Keratinocyte (primary cell): ENCODE data around the gene MLLT3. TPM values are rescaled to one million over a fixed set of nuclear protein-coding genes. Genes with fewer than 3 reads are reported as not detected.

Experiments
- DNase-seq: peaks from one replicate; pipeline ENCODE4 v3.0.0-alpha.2; 2011; ENCODE audit warnings: low read depth, missing footprints, low spot score
- FAIRE-seq: peaks from 2 replicates; lab custom pipeline; 2011; peaks lifted over from hg19 to GRCh38; lab: Jason Lieb, UNC
- H2AFZ ChIP-seq: 2 replicates; pipeline ENCODE4 v1.6.0; 2012; ENCODE audit warnings: low read length, control low read depth, inconsistent platforms; ENCODE audit not compliant: control insufficient read depth
- H3K27ac ChIP-seq: 2 replicates; pipeline ENCODE4 v1.5.1; 2011; ENCODE audit warnings: low read length; ENCODE audit not compliant: control insufficient read depth, insufficient read depth
- H3K27me3 ChIP-seq: 3 replicates; pipeline ENCODE4 v1.6.0; 2011; ENCODE audit warnings: low read length; ENCODE audit not compliant: control insufficient read depth, insufficient read depth; ENCODE audit errors: extremely low read depth
- H3K36me3 ChIP-seq, 2 experiments: 2 replicates in 1 of 2; 3 replicates in 1 of 2; pipeline ENCODE4 v1.5.1; 2011; ENCODE audit warnings: low read length in 2 of 2, mild to moderate bottlenecking in 1 of 2; ENCODE audit not compliant: control insufficient read depth in 2 of 2, insufficient read depth in 2 of 2; ENCODE audit errors: extremely low read depth in 1 of 2
- H3K4me1 ChIP-seq: 3 replicates; pipeline ENCODE4 v1.5.1; 2011; ENCODE audit warnings: low read length; ENCODE audit not compliant: control insufficient read depth, insufficient read depth; ENCODE audit errors: extremely low read depth
- H3K4me2 ChIP-seq: 3 replicates; pipeline ENCODE4 v1.6.0; 2011; ENCODE audit warnings: low read depth, low read length; ENCODE audit not compliant: control insufficient read depth, insufficient read depth; ENCODE audit errors: extremely low read depth
- H3K4me3 ChIP-seq, 3 experiments: fragments of 200-600 bp in 1 of 3; sonication (generic) in 1 of 3; 2 replicates in 2 of 3; 3 replicates in 1 of 3; pipeline ENCODE4 v1.5.1; 2011 to 2016; ENCODE audit warnings: low read length in 3 of 3, mild to moderate bottlenecking in 3 of 3, control low read depth in 2 of 3, inconsistent platforms in 1 of 3, low read depth in 1 of 3, mixed read lengths in 1 of 3, mixed run types in 1 of 3, moderate library complexity in 1 of 3; ENCODE audit not compliant: control insufficient read depth in 2 of 3, insufficient read depth in 2 of 3; ENCODE audit errors: extremely low read depth in 1 of 3
- H3K79me2 ChIP-seq: 2 replicates; pipeline ENCODE4 v1.6.0; 2012; ENCODE audit warnings: low read length; ENCODE audit not compliant: control insufficient read depth, insufficient read depth
- H3K9ac ChIP-seq: 3 replicates; pipeline ENCODE4 v1.6.0; 2011; ENCODE audit warnings: low read length; ENCODE audit not compliant: control insufficient read depth, insufficient read depth; ENCODE audit errors: extremely low read depth
- H3K9me1 ChIP-seq: 3 replicates; pipeline ENCODE4 v1.6.0; 2011; ENCODE audit warnings: low read length; ENCODE audit not compliant: control insufficient read depth, insufficient read depth; ENCODE audit errors: extremely low read depth
- H3K9me3 ChIP-seq: 2 replicates; pipeline ENCODE4 v1.5.1; 2012; ENCODE audit warnings: low read depth, low read length; ENCODE audit not compliant: control insufficient read depth
- H4K20me1 ChIP-seq: 3 replicates; pipeline ENCODE4 v1.6.0; 2011; ENCODE audit warnings: low read length; ENCODE audit not compliant: control insufficient read depth, insufficient read depth; ENCODE audit errors: extremely low read depth
- EZH2 ChIP-seq: IDR thresholded peaks from one replicate; pipeline ENCODE4 v1.6.1; 2012; ENCODE audit warnings: inconsistent platforms, mild to moderate bottlenecking, low read length, moderate library complexity
- dilution Hi-C: fragments of 300-500 bp; cut with MboI; formaldehyde crosslinking; loops from one replicate; pipeline ENCODE4 v1.7.0; 2020; ENCODE audit warnings: low sequenced_read_pairs; ENCODE audit not compliant: extremely low pct_ligation_motif_present
- polyA plus RNA-seq, 5 experiments: library from polyadenylated mRNA; depleted of rRNA in 3 of 5; stranded (reverse) in 3 of 5; stranded (forward) in 1 of 5; unstranded in 1 of 5; fragments of >200 nt; gene quantifications; 1 replicate in 1 of 5; 2 replicates in 3 of 5; 3 replicates in 1 of 5; pipeline versions ENCODE4 v1.2.1 to v1.2.3, GENCODE V29; 2011 to 2012; ENCODE audit warnings: missing spikeins in 2 of 5, low read depth in 1 of 5, low replicate concordance in 1 of 5
- TF ChIP-seq, protein P1 (sequence below), 3 experiments: IDR thresholded peaks in 1 of 3; conservative IDR thresholded peaks in 1 of 3; optimal IDR thresholded peaks in 1 of 3; 2 replicates in 2 of 3; 3 replicates in 1 of 3; pipeline versions ENCODE3 to v1.5.1; 2011; ENCODE audit warnings: low read length in 3 of 3, mild to moderate bottlenecking in 3 of 3, moderate library complexity in 2 of 3, control low read depth in 1 of 3, inconsistent platforms in 1 of 3; ENCODE audit not compliant: insufficient read depth in 2 of 3; ENCODE audit errors: extremely low read depth in 1 of 3

Gene MLLT3
- polyA plus RNA-seq, 1 donor (not counting 4 experiments of a cell fraction or from before 2014, with no cell fraction given) = 17.0 TPM

DNA sequence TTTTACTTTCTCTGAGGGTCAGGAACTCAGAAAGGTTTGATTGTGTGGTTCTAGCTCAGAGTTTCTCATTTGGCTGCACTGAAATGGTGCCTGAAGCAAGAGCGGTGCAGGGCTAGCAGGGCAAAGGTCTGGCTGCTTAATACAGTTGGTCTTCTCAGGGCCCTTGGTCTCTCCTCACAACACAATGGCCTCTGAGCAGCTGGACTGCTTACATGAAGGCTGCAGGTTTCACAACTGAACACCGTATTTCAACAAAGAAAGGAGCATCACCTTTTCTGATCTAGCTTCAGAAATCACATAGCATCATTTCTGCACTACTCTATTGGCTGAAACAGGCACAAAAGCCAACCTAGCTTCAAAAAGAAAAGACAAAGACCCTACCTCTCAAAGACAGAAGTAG is 122.2 kb downstream of the MLLT3 start:
- no peaks in the 10 kb centered on the region for H4K20me1 ChIP-seq
- dilution Hi-C loops = no loop called here
- no peaks in the 10 kb centered on the region for H3K27me3 ChIP-seq
- H2AFZ ChIP-seq = no peak overlapping the region
- no peaks in the 10 kb centered on the region for H3K4me1 ChIP-seq
- no peak overlapping the region for H3K9ac ChIP-seq
- no peak overlapping the region for H3K4me3 ChIP-seq
- no peaks in the 10 kb centered on the region for H3K79me2 ChIP-seq
- DNase-seq (no peak), FAIRE-seq (no peak)
- no peaks in the 10 kb centered on the region for H3K9me1 ChIP-seq
- H3K27ac ChIP-seq = no peak overlapping the region
- H3K9me3 ChIP-seq = no peaks in the 10 kb centered on the region
- TF ChIP-seq, protein P1, sequence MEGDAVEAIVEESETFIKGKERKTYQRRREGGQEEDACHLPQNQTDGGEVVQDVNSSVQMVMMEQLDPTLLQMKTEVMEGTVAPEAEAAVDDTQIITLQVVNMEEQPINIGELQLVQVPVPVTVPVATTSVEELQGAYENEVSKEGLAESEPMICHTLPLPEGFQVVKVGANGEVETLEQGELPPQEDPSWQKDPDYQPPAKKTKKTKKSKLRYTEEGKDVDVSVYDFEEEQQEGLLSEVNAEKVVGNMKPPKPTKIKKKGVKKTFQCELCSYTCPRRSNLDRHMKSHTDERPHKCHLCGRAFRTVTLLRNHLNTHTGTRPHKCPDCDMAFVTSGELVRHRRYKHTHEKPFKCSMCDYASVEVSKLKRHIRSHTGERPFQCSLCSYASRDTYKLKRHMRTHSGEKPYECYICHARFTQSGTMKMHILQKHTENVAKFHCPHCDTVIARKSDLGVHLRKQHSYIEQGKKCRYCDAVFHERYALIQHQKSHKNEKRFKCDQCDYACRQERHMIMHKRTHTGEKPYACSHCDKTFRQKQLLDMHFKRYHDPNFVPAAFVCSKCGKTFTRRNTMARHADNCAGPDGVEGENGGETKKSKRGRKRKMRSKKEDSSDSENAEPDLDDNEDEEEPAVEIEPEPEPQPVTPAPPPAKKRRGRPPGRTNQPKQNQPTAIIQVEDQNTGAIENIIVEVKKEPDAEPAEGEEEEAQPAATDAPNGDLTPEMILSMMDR (optimal IDR thresholded peaks at IDR 0.05 in 1 of 3, IDR thresholded peaks at IDR 0.05 in 1 of 3, conservative IDR thresholded peaks at IDR 0.05 in 1 of 3; ENCODE audit: extremely low read depth in 1 of 3, insufficient read depth in 2 of 3, low read length in 3 of 3) = no peak
- no peak for TF ChIP-seq EZH2
- H3K36me3 ChIP-seq = no peaks in the 10 kb centered on the region
- no peak overlapping the region for H3K4me2 ChIP-seq

DNA sequence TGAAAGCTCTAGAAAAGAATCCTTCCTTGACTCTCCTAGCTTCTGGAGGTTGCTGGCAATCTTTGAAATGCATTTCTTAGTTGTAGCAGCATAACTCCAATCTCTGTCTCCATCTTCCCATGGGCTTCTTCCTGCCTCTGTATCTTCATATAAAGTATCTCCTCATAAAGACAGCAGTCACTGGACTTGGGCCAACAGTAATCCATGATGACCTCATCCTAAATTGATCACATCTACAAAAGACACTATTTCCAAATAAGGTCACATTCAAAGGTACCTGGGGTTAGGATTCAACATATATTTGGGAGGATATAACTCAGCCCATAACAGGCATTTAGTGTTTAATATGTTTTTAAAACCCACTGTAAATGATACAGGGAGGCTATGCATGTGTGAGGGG is 123.3 kb downstream of the MLLT3 start:
- H3K27me3 ChIP-seq = no peaks in the 10 kb centered on the region
- H3K9me1 ChIP-seq = no peaks in the 10 kb centered on the region
- H3K4me1 ChIP-seq = no peaks in the 10 kb centered on the region
- H3K27ac ChIP-seq = no peak overlapping the region
- no peak for TF ChIP-seq EZH2
- TF ChIP-seq, protein P1 (optimal IDR thresholded peaks at IDR 0.05 in 1 of 3, IDR thresholded peaks at IDR 0.05 in 1 of 3, conservative IDR thresholded peaks at IDR 0.05 in 1 of 3; ENCODE audit: extremely low read depth in 1 of 3, insufficient read depth in 2 of 3, low read length in 3 of 3) = no peak
- no peaks in the 10 kb centered on the region for H3K79me2 ChIP-seq
- DNase-seq = no peak
- H3K9ac ChIP-seq = no peak overlapping the region
- H3K36me3 ChIP-seq = no peaks in the 10 kb centered on the region
- no peak for FAIRE-seq
- no peak overlapping the region for H3K4me3 ChIP-seq
- H3K4me2 ChIP-seq = no peak overlapping the region
- dilution Hi-C loops = no loop called here
- H4K20me1 ChIP-seq = no peaks in the 10 kb centered on the region
- H3K9me3 ChIP-seq = no peaks in the 10 kb centered on the region
- H2AFZ ChIP-seq = no peak overlapping the region
